ENCODE results near the gene ANKRD44. TPM values are rescaled to one million over a fixed set of nuclear protein-coding genes. Genes with fewer than 3 reads are reported as not detected.

The ANKRD44 gene
- total RNA-seq, 2 donors from 2014 or later = 7.0 to 10.1 TPM

DNA sequence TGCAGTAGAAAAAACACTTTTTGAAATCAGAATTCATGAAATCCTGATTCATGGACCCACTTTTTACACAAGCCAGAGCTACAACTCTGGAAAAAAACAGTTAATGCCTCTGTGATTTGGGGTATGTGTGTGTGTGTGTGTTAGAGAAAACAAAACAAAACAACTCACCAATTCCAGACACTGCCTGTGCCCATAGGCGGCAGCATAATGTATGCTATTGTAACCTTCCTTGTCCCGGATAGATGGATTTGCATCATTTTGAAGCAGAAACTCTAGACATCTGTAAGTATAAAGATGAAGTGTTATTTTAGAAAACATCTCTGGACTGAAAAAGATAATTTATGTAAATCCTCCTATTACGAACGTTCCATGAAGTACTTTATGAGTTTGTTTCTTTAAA lies 232.0 kb downstream of the ANKRD44 start:
- TF ChIP-seq, protein P1, sequence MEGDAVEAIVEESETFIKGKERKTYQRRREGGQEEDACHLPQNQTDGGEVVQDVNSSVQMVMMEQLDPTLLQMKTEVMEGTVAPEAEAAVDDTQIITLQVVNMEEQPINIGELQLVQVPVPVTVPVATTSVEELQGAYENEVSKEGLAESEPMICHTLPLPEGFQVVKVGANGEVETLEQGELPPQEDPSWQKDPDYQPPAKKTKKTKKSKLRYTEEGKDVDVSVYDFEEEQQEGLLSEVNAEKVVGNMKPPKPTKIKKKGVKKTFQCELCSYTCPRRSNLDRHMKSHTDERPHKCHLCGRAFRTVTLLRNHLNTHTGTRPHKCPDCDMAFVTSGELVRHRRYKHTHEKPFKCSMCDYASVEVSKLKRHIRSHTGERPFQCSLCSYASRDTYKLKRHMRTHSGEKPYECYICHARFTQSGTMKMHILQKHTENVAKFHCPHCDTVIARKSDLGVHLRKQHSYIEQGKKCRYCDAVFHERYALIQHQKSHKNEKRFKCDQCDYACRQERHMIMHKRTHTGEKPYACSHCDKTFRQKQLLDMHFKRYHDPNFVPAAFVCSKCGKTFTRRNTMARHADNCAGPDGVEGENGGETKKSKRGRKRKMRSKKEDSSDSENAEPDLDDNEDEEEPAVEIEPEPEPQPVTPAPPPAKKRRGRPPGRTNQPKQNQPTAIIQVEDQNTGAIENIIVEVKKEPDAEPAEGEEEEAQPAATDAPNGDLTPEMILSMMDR (IDR thresholded peaks at IDR 0.05) = no peak
- Histone ChIP-seq H3K36me3 (no peaks in the 10 kb centered on the region), H3K4me3 (no peak overlapping the region), H3K27me3 (no peaks in the 10 kb centered on the region), H3K27ac (no peak overlapping the region), H3K9me3 (no peaks in the 10 kb centered on the region), H3K4me1 (peaks cover 0 to 22% of the 10 kb centered on the region in 2 donors)
- DNase-seq (ENCODE audit: low spot score) = no peak

GRCh38 chr2:197077336-197077735 lies 233.2 kb downstream of the ANKRD44 start:
- Histone ChIP-seq H3K4me3 (no peak overlapping the region), H3K27me3 (no peaks in the 10 kb centered on the region), H3K27ac (peak overlapping the region in 1 of 2 donors; percentile 13), H3K36me3 (no peaks in the 10 kb centered on the region), H3K9me3 (no peaks in the 10 kb centered on the region), H3K4me1 (peaks cover 0 to 22% of the 10 kb centered on the region in 2 donors)
- no peak for DNase-seq (ENCODE audit: low spot score)
- TF ChIP-seq, protein P1 (IDR thresholded peaks at IDR 0.05) = no peak

DNA sequence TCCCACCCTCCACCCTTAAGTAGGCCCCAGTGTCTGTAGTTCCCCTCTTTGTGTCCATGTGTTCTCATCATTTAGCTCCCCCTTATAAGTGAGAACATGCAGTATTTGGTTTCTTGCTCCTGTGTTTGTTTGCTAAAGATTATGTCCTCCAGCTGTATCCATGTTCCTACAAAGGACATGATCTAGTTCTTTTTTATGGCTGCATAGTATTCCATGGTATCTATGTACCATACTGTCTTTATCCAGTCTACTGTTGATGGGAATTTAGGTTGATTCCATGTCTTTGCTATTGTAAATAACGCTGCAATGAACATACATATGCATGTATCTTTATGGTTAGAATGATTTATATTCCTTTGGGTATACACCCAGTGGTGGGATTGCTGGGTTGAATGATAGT lies 233.9 kb downstream of the ANKRD44 start:
- H3K4me3 ChIP-seq = no peak overlapping the region
- H3K27ac ChIP-seq = no peak overlapping the region
- no peaks in the 10 kb centered on the region for H3K36me3 ChIP-seq
- no peak for DNase-seq (ENCODE audit: low spot score)
- no peaks in the 10 kb centered on the region for H3K9me3 ChIP-seq
- TF ChIP-seq, protein P1 (IDR thresholded peaks at IDR 0.05) = no peak
- H3K4me1 ChIP-seq = peaks cover 0 to 22% of the 10 kb centered on the region in 2 donors
- no peaks in the 10 kb centered on the region for H3K27me3 ChIP-seq

GRCh38 chr2:197075754-197076337 lies 234.7 kb downstream of the ANKRD44 start:
- no peaks in the 10 kb centered on the region for H3K36me3 ChIP-seq
- no peak for DNase-seq (ENCODE audit: low spot score)
- H3K4me1 ChIP-seq = peaks cover 0 to 21% of the 10 kb centered on the region in 2 donors
- no peak overlapping the region for H3K27ac ChIP-seq
- H3K9me3 ChIP-seq = no peaks in the 10 kb centered on the region
- no peak overlapping the region for H3K4me3 ChIP-seq
- TF ChIP-seq, protein P1 (IDR thresholded peaks at IDR 0.05) = peak in 1 of 2 donors; percentile 15
- no peaks in the 10 kb centered on the region for H3K27me3 ChIP-seq

- Histone ChIP-seq H3K9me3 (no peaks in the 10 kb centered on the region), H3K36me3 (no peaks in the 10 kb centered on the region)
- TF ChIP-seq, protein P1 (IDR thresholded peaks at IDR 0.05) = no peak
Measured at GRCh38 chr2:197075281-197075680, 235.3 kb downstream of the ANKRD44 start.

More at GRCh38 chr2:197075281-197075680, 235.3 kb downstream of the ANKRD44 start:
- no peak overlapping the region for H3K4me3 ChIP-seq
- no peak overlapping the region for H3K27ac ChIP-seq
- H3K4me1 ChIP-seq = peaks cover 0 to 15% of the 10 kb centered on the region in 2 donors
- DNase-seq (ENCODE audit: low spot score) = no peak
- H3K27me3 ChIP-seq = no peaks in the 10 kb centered on the region

Measured in right atrium auricular region (tissue), 2 donors.